Measurements from ENCODE around the gene ANTXR2.

Gene ANTXR2

DNA sequence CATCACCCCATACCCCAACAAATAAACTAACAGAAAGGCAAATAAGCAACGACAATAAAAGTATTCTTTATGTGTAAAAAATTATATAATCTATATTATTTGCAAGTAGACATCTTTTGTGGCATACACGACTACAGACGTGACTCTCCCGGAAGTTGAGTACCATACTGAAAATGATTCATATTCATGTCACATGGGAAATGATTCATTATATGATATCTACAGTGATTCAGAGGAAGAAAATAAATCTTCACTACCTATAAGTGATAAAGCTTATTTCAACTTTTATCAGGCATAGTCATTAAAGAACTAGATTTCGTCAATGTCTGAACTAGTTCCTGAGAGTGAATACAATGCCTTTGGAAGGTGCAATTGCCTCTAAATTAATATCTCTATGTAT is 4.6 kb upstream of the ANTXR2 start:
- TF ChIP-seq, protein P1, sequence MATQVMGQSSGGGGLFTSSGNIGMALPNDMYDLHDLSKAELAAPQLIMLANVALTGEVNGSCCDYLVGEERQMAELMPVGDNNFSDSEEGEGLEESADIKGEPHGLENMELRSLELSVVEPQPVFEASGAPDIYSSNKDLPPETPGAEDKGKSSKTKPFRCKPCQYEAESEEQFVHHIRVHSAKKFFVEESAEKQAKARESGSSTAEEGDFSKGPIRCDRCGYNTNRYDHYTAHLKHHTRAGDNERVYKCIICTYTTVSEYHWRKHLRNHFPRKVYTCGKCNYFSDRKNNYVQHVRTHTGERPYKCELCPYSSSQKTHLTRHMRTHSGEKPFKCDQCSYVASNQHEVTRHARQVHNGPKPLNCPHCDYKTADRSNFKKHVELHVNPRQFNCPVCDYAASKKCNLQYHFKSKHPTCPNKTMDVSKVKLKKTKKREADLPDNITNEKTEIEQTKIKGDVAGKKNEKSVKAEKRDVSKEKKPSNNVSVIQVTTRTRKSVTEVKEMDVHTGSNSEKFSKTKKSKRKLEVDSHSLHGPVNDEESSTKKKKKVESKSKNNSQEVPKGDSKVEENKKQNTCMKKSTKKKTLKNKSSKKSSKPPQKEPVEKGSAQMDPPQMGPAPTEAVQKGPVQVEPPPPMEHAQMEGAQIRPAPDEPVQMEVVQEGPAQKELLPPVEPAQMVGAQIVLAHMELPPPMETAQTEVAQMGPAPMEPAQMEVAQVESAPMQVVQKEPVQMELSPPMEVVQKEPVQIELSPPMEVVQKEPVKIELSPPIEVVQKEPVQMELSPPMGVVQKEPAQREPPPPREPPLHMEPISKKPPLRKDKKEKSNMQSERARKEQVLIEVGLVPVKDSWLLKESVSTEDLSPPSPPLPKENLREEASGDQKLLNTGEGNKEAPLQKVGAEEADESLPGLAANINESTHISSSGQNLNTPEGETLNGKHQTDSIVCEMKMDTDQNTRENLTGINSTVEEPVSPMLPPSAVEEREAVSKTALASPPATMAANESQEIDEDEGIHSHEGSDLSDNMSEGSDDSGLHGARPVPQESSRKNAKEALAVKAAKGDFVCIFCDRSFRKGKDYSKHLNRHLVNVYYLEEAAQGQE (IDR thresholded peaks at IDR 0.05; ENCODE audit: insufficient replicate concordance, low read depth): no peak
- TF ChIP-seq SPI1 (IDR thresholded peaks at IDR 0.05; ENCODE audit: borderline replicate concordance, low read depth) (no peak), POLR2AphosphoS5 (IDR thresholded peaks at IDR 0.05; ENCODE audit: low read depth) (no peak), GABPA (IDR thresholded peaks at IDR 0.05; ENCODE audit: low read depth) (no peak)
- TF ChIP-seq, protein P2, sequence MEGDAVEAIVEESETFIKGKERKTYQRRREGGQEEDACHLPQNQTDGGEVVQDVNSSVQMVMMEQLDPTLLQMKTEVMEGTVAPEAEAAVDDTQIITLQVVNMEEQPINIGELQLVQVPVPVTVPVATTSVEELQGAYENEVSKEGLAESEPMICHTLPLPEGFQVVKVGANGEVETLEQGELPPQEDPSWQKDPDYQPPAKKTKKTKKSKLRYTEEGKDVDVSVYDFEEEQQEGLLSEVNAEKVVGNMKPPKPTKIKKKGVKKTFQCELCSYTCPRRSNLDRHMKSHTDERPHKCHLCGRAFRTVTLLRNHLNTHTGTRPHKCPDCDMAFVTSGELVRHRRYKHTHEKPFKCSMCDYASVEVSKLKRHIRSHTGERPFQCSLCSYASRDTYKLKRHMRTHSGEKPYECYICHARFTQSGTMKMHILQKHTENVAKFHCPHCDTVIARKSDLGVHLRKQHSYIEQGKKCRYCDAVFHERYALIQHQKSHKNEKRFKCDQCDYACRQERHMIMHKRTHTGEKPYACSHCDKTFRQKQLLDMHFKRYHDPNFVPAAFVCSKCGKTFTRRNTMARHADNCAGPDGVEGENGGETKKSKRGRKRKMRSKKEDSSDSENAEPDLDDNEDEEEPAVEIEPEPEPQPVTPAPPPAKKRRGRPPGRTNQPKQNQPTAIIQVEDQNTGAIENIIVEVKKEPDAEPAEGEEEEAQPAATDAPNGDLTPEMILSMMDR (IDR thresholded peaks at IDR 0.05; ENCODE audit: insufficient read depth, low read length): no peak
- H3K27ac ChIP-seq (replicated peaks): no peak overlapping the region
- DNase-seq (ENCODE audit: low read depth in 1 of 2, low spot score in 1 of 2): no peak
- H3K27me3 ChIP-seq (ENCODE audit: insufficient read depth, poor library complexity, severe bottlenecking): no peaks in the 10 kb centered on the region
- no peak overlapping the region for H3K4me3 ChIP-seq (replicated peaks; ENCODE audit: insufficient read depth, low read length)

DNA sequence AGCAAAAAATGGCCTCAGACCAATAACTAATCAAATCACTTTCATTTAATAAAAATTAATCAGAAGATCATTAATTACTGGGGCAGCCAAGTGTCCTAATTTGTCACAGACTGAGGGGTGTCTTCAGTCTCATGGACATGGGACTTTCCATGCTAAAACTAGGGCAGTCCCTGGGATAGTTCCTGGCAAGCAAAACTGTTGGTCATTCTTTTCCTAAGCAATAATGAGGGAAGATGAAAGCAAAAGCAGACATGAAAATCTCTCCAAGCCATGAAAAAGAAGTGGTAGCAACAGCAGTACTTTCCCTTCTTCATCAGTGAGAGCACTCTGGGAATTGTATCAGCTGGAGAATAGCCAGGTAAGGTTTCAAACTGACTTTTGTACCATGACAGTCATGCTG is 3.7 kb upstream of the ANTXR2 start:
- Histone ChIP-seq H3K4me3 (replicated peaks; ENCODE audit: insufficient read depth, low read length) (no peak overlapping the region), H3K27me3 (ENCODE audit: insufficient read depth, poor library complexity, severe bottlenecking) (no peaks in the 10 kb centered on the region), H3K27ac (replicated peaks) (no peak overlapping the region)
- TF ChIP-seq, protein P2 (IDR thresholded peaks at IDR 0.05; ENCODE audit: insufficient read depth, low read length): no peak
- TF ChIP-seq GABPA (IDR thresholded peaks at IDR 0.05; ENCODE audit: low read depth) (no peak), POLR2AphosphoS5 (IDR thresholded peaks at IDR 0.05; ENCODE audit: low read depth) (no peak), SPI1 (IDR thresholded peaks at IDR 0.05; ENCODE audit: borderline replicate concordance, low read depth) (no peak)
- TF ChIP-seq, protein P1 (IDR thresholded peaks at IDR 0.05; ENCODE audit: insufficient replicate concordance, low read depth): no peak
- no peak for DNase-seq (ENCODE audit: low read depth in 1 of 2, low spot score in 1 of 2)

DNA sequence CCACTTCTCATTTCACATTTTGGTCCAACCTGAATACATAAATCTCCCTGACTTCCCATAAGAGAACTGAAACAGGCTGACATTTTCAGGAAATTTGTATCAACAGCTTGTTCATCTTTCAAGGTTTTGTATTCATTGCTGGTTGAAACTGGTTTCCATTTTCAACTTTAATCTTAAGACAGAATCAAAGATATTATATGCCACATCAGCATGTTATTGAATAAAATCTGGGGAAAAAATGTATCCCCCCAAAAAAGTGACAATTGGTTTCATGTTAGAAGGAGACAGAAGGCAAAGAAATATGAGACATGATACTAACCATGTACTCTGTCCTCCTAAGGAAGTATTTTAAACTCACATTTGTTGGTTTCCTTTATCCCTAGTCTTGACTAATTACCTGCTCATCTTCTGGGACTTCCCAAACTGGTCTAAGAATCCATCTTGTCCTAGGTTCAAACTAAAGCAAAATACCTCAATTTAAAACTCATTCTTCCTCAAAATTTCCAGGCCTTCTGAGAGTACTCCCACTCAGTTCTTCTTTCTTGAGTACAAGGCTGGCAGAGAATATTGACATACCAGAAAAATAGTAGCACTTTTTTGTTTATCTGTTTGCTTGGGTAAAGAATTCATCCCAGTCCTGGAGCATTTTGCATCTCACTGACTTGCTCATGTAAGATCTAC is 3.1 kb upstream of the ANTXR2 start:
- H3K27me3 ChIP-seq (ENCODE audit: insufficient read depth, poor library complexity, severe bottlenecking): no peaks in the 10 kb centered on the region
- H3K4me3 ChIP-seq (replicated peaks; ENCODE audit: insufficient read depth, low read length): no peak overlapping the region
- no peak for DNase-seq (ENCODE audit: low read depth in 1 of 2, low spot score in 1 of 2)
- TF ChIP-seq, protein P2 (IDR thresholded peaks at IDR 0.05; ENCODE audit: insufficient read depth, low read length): no peak
- peak; percentile 7; the same call in 1 of the 2 replicates for TF ChIP-seq SPI1 (IDR thresholded peaks at IDR 0.05; ENCODE audit: borderline replicate concordance, low read depth)
- TF ChIP-seq GABPA (IDR thresholded peaks at IDR 0.05; ENCODE audit: low read depth): no peak
- no peak for TF ChIP-seq POLR2AphosphoS5 (IDR thresholded peaks at IDR 0.05; ENCODE audit: low read depth)
- H3K27ac ChIP-seq (replicated peaks): no peak overlapping the region

DNA sequence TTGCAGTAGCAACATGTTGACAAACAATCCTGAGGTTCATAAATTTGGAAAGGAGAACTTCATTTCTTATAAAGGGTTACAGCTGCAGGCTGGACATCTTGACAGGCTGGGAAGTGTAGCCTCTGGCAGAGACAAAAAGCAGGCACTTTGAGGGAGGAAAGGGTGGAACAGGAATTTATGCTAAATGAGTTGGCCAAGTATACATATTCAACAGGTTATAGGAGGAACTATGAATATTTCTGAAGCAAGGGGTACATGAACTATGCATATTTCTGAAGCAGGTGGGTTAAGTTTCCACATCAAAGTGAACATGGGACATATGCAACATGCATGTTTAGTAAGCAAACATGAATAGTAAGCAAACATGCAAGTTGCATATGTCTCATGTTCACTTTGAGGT is 1.6 kb upstream of the ANTXR2 start:
- DNase-seq (ENCODE audit: low read depth in 1 of 2, low spot score in 1 of 2): no peak
- no peak for TF ChIP-seq POLR2AphosphoS5 (IDR thresholded peaks at IDR 0.05; ENCODE audit: low read depth)
- TF ChIP-seq, protein P1 (IDR thresholded peaks at IDR 0.05; ENCODE audit: insufficient replicate concordance, low read depth): no peak
- TF ChIP-seq SPI1 (IDR thresholded peaks at IDR 0.05; ENCODE audit: borderline replicate concordance, low read depth): no peak
- TF ChIP-seq, protein P2 (IDR thresholded peaks at IDR 0.05; ENCODE audit: insufficient read depth, low read length): no peak
- TF ChIP-seq GABPA (IDR thresholded peaks at IDR 0.05; ENCODE audit: low read depth): no peak
- Histone ChIP-seq H3K27me3 (ENCODE audit: insufficient read depth, poor library complexity, severe bottlenecking) (no peaks in the 10 kb centered on the region), H3K4me3 (replicated peaks; ENCODE audit: insufficient read depth, low read length) (no peak overlapping the region), H3K27ac (replicated peaks) (peak overlapping the region; percentile 98)
